Transverse colon (tissue), 4 donors: ENCODE measurements around the gene AQP5.

ENCODE experiments used
- EP300 ChIP-seq: sonication (generic); formaldehyde crosslinking; IDR thresholded peaks from one replicate; pipeline ENCODE4 v1.6.1; 2017; ENCODE audit warnings: antibody characterized with exemption, low read depth
- POLR2A ChIP-seq: fragments of 450-650 bp; IDR thresholded peaks from one replicate; pipeline ENCODE4 v1.6.1; 2016; ENCODE audit warnings: antibody characterized with exemption, mild to moderate bottlenecking, moderate library complexity
- POLR2AphosphoS5 ChIP-seq, 3 donors: sonication (generic); formaldehyde crosslinking; IDR thresholded peaks; one replicate each; pipeline ENCODE4 v1.6.1; 2016; ENCODE audit warnings: antibody characterized with exemption in 3 of 3
- TF ChIP-seq, protein P1 (sequence below), 5 experiments: fragments of 200-600 bp in 3 of 5; fragments of 450-650 bp in 2 of 5; sonication (generic) in 3 of 5; IDR thresholded peaks; 1 replicate in 2 of 5; 2 replicates in 3 of 5; pipeline ENCODE4 v1.5.1; 2016 to 2017; ENCODE audit warnings: antibody characterized with exemption in 5 of 5, inconsistent platforms in 3 of 5, mild to moderate bottlenecking in 2 of 5, moderate library complexity in 1 of 5

GRCh38 chr12:49939307-49939706 is 22.4 kb upstream of the AQP5 start:
- TF ChIP-seq POLR2AphosphoS5 (IDR thresholded peaks at IDR 0.05) (no peak), POLR2A (no peak), EP300 (no peak)
- TF ChIP-seq, protein P1, sequence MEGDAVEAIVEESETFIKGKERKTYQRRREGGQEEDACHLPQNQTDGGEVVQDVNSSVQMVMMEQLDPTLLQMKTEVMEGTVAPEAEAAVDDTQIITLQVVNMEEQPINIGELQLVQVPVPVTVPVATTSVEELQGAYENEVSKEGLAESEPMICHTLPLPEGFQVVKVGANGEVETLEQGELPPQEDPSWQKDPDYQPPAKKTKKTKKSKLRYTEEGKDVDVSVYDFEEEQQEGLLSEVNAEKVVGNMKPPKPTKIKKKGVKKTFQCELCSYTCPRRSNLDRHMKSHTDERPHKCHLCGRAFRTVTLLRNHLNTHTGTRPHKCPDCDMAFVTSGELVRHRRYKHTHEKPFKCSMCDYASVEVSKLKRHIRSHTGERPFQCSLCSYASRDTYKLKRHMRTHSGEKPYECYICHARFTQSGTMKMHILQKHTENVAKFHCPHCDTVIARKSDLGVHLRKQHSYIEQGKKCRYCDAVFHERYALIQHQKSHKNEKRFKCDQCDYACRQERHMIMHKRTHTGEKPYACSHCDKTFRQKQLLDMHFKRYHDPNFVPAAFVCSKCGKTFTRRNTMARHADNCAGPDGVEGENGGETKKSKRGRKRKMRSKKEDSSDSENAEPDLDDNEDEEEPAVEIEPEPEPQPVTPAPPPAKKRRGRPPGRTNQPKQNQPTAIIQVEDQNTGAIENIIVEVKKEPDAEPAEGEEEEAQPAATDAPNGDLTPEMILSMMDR (IDR thresholded peaks at IDR 0.05) = no peak
